Thyroid gland (tissue), 4 donors: ENCODE results near the gene GID8. TPM values are rescaled to one million over a fixed set of nuclear protein-coding genes. Genes with fewer than 3 reads are reported as not detected.

ENCODE experiments used
- DNase-seq, 2 donors: peaks; one replicate each; pipeline ENCODE4 v3.0.0-alpha.2; 2019
- H3K27ac ChIP-seq, 3 donors: fragments of 200-600 bp; sonication (generic); 1 replicate in 2 of 3; 2 replicates in 1 of 3; pipeline ENCODE4 v1.5.1; 2016 to 2019; ENCODE audit warnings: mild to moderate bottlenecking in 1 of 3, moderate library complexity in 1 of 3
- H3K27me3 ChIP-seq: fragments of 200-600 bp; sonication (generic); one replicate; pipeline ENCODE4 v1.5.1; 2019
- H3K36me3 ChIP-seq, 2 donors: fragments of 200-600 bp; sonication (generic); one replicate each; pipeline ENCODE4 v1.5.1; 2016 to 2019
- H3K4me1 ChIP-seq, 2 donors: fragments of 200-600 bp; sonication (generic); one replicate each; pipeline ENCODE4 v1.5.1; 2017 to 2019
- H3K4me3 ChIP-seq, 3 donors: fragments of 200-600 bp; sonication (generic); replicated peaks in 1 of 3; 1 replicate in 2 of 3; 2 replicates in 1 of 3; pipeline ENCODE4 v1.5.1; 2016; ENCODE audit warnings: mild to moderate bottlenecking in 1 of 3
- H3K9me3 ChIP-seq: fragments of 200-600 bp; sonication (generic); one replicate; pipeline ENCODE4 v1.5.1; 2017
- CTCF ChIP-seq, 6 experiments: fragments of 200-600 bp in 3 of 6; fragments of 450-650 bp in 3 of 6; sonication (generic) in 3 of 6; IDR thresholded peaks; one replicate each; pipeline ENCODE4 v1.5.1; 2016 to 2019; ENCODE audit warnings: antibody characterized with exemption in 6 of 6, mild to moderate bottlenecking in 2 of 6, inconsistent platforms in 1 of 6, moderate library complexity in 1 of 6
- POLR2A ChIP-seq, 2 donors: fragments of 450-650 bp; IDR thresholded peaks; one replicate each; pipeline ENCODE4 v1.6.1; 2017; ENCODE audit warnings: antibody characterized with exemption in 2 of 2, mild to moderate bottlenecking in 2 of 2, moderate library complexity in 1 of 2
- WGBS, 2 donors: methylation state at CpG; one replicate each; pipeline ENCODE4 v1.1.5; 2017; 5-methylcytosine and 5-hydroxymethylcytosine counted together
- intact Hi-C: fragments of 100-400 bp; cut with DNase I; formaldehyde crosslinking; loops from one replicate; pipeline ENCODE4 v1.15.1; 2023
- total RNA-seq, 4 donors: library from RNA; depleted of rRNA; stranded (reverse); fragments of >200 nt; gene quantifications; one replicate each; pipeline ENCODE4 v1.2.3, GENCODE V29; 2016

GID8 gene
- total RNA-seq, 4 donors from 2014 or later: 30.3 to 38.5 (median 34.5) TPM

GRCh38 chr20:62975251-62975760 lies 37.4 kb downstream of the GID8 start:
- Histone ChIP-seq H3K27ac (no peak overlapping the region), H3K36me3 (no peaks in the 10 kb centered on the region), H3K9me3 (no peaks in the 10 kb centered on the region), H3K4me1 (peaks cover 5 to 7% of the 10 kb centered on the region in 2 donors), H3K27me3 (peaks cover 13% of the 10 kb centered on the region), H3K4me3 (no peak overlapping the region)
- intact Hi-C loops: no loop called here
- WGBS, 2 donors: 62 to 75% methylated on average over 7 to 10 of the region's 10 CpGs
- DNase-seq: no peak
- TF ChIP-seq POLR2A (IDR thresholded peaks at IDR 0.05) (no peak), CTCF (IDR thresholded peaks at IDR 0.05) (no peak)

- Histone ChIP-seq H3K36me3 (no peaks in the 10 kb centered on the region), H3K27ac (no peak overlapping the region), H3K4me1 (peaks cover 5 to 7% of the 10 kb centered on the region in 2 donors), H3K9me3 (no peaks in the 10 kb centered on the region), H3K27me3 (peaks cover 13% of the 10 kb centered on the region), H3K4me3 (no peak overlapping the region)
- intact Hi-C loops: no loop called here
- no peak for DNase-seq
- whole genome bisulfite sequencing, 2 donors: 59 to 68% methylated on average over 7 to 9 of the region's 9 CpGs
- TF ChIP-seq POLR2A (IDR thresholded peaks at IDR 0.05): no peak
- TF ChIP-seq CTCF (IDR thresholded peaks at IDR 0.05): no peak
These were observed 38.0 kb downstream of the GID8 start for GRCh38 chr20:62975812-62976508.

DNA sequence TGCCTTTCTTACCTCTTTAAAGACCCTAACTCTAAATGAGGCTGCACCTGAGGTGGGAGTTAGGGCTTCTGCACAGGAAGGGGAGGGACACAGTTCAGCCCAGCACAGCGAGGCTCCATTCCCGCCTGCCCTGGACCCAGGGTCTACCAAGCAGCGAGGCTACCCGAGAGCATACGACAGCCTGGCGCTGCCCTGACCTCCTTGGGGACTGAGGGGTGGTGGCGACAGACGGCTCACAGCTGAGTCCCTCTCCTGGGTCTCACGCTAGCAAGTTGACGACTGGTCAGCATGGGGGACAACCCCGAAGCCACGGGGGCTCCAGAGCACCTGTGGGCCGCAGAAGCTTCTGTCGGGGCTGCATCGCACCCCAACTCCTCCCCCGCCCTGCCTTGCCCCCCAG lies 38.9 kb downstream of the GID8 start:
- no peak for DNase-seq
- WGBS, 2 donors: 74 to 92% methylated on average over 6 to 12 of the region's 16 CpGs
- TF ChIP-seq POLR2A (IDR thresholded peaks at IDR 0.05): no peak
- no peak for TF ChIP-seq CTCF (IDR thresholded peaks at IDR 0.05)
- Histone ChIP-seq H3K9me3 (no peaks in the 10 kb centered on the region), H3K27me3 (peaks cover 13% of the 10 kb centered on the region), H3K27ac (no peak overlapping the region), H3K36me3 (no peaks in the 10 kb centered on the region), H3K4me1 (peaks cover 5 to 7% of the 10 kb centered on the region in 2 donors), H3K4me3 (no peak overlapping the region)
- intact Hi-C loops: no loop called here

DNA sequence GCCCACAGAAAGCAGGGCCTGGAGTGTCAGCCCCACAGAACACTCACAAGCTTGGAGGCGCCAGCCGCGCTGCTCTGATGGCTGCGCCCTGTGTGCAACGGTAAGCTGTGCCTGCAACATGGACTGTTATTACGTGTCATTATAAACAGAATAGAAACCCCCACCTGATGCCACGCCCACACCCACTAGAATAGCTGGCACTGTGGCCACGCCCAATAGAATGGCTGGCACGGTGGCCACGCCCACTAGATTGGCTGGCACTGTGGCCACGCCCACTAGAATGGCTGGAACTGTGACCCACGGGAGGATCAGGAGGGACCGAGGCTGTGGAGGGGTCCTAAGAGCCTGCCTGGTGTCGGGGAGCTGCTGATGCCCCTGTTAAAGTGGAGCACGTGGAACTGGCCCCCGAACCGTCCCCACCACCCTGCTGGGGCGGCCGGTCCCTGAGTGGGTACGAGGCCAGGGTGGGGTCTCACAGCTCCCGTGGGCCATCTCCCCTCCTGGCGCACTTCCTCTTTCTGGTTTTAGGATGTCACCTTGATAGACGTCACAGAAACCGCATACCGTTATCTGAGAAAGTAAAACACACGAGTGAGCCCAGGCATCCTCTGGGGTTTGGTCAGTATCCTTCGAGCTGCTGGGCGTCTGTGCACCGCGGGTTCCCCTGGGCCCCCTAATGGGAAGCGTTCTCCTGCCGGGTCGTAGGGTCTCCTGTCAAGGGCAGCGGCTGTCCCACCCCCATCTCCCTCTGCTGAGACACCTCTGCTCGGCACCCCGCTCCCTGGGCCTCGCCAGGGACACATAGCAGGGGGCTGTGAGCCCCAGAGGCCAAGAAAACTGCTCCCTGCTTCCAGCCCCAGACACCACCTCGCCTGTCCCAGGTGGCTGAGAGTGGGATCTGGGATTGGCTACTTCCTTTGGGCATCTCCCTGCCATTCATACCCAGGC lies 39.9 kb downstream of the GID8 start:
- no peak for DNase-seq
- peaks cover 9% of the 10 kb centered on the region for H3K27me3 ChIP-seq
- peaks cover under 1 to 1% of the 10 kb centered on the region in 2 donors for H3K4me1 ChIP-seq
- no peaks in the 10 kb centered on the region for H3K36me3 ChIP-seq
- intact Hi-C loops: no loop called here
- no peaks in the 10 kb centered on the region for H3K9me3 ChIP-seq
- WGBS, 2 donors: 71 to 81% methylated on average over 23 to 35 of the region's 38 CpGs
- no peak for TF ChIP-seq POLR2A (IDR thresholded peaks at IDR 0.05)
- TF ChIP-seq CTCF (IDR thresholded peaks at IDR 0.05): no peak
- no peak overlapping the region for H3K4me3 ChIP-seq
- no peak overlapping the region for H3K27ac ChIP-seq
